Measurements from ENCODE around the gene FRRS1.
A peak's percentile ranks its signal among the peaks of the same experiment; 100 is the strongest.
"Not testable (repeated sequence)": the region's sequence is repeated elsewhere in the genome, so short reads cannot be mapped to it uniquely, and the experiment has no call there.

The FRRS1 gene

GRCh38 chr1:99759518-99760160 is 6.8 kb downstream of the FRRS1 start:
- no peak for DNase-seq (ENCODE audit: low read depth)
- no peak overlapping the region for H3K4me3 ChIP-seq (ENCODE audit: low read depth, low read length)
- TF ChIP-seq, protein P1, sequence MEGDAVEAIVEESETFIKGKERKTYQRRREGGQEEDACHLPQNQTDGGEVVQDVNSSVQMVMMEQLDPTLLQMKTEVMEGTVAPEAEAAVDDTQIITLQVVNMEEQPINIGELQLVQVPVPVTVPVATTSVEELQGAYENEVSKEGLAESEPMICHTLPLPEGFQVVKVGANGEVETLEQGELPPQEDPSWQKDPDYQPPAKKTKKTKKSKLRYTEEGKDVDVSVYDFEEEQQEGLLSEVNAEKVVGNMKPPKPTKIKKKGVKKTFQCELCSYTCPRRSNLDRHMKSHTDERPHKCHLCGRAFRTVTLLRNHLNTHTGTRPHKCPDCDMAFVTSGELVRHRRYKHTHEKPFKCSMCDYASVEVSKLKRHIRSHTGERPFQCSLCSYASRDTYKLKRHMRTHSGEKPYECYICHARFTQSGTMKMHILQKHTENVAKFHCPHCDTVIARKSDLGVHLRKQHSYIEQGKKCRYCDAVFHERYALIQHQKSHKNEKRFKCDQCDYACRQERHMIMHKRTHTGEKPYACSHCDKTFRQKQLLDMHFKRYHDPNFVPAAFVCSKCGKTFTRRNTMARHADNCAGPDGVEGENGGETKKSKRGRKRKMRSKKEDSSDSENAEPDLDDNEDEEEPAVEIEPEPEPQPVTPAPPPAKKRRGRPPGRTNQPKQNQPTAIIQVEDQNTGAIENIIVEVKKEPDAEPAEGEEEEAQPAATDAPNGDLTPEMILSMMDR (IDR thresholded peaks at IDR 0.05; ENCODE audit: low read depth, low read length, missing control alignments): no peak

- not testable (repeated sequence) for H3K4me3 ChIP-seq (ENCODE audit: low read depth, low read length); DNase-seq (ENCODE audit: low read depth)
These were observed 7.5 kb downstream of the FRRS1 start for GRCh38 chr1:99758686-99759517.

GRCh38 chr1:99758073-99758511 is 8.3 kb downstream of the FRRS1 start:
- peak overlapping the region; percentile 21; the same call in 1 of the 2 replicates for H3K4me3 ChIP-seq (ENCODE audit: low read depth, low read length)
- DNase-seq (ENCODE audit: low read depth): no peak
- TF ChIP-seq, protein P1 (IDR thresholded peaks at IDR 0.05; ENCODE audit: low read depth, low read length, missing control alignments): no peak

DNA sequence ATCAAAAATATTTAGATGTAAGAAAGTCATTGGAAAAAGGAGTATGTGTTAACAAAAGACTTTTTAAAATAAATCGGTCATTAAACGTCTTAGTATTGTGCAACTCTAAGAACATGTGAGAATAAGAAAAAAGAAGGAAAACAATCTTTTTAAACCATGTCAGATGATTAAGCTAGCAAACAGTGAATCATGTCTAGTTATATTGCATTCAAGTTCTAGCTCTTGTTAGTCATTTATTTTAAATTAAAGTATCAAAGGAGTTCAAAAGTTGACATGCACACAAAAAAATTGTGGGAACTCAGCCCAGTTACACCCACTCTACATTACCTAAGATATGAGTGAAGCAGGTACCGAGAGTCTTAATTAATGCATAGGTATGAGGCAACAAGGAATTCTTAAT is 9.8 kb downstream of the FRRS1 start:
- no peak for DNase-seq (ENCODE audit: low read depth)
- TF ChIP-seq, protein P1 (IDR thresholded peaks at IDR 0.05; ENCODE audit: low read depth, low read length, missing control alignments): no peak
- no peak overlapping the region for H3K4me3 ChIP-seq (ENCODE audit: low read depth, low read length)

DNA sequence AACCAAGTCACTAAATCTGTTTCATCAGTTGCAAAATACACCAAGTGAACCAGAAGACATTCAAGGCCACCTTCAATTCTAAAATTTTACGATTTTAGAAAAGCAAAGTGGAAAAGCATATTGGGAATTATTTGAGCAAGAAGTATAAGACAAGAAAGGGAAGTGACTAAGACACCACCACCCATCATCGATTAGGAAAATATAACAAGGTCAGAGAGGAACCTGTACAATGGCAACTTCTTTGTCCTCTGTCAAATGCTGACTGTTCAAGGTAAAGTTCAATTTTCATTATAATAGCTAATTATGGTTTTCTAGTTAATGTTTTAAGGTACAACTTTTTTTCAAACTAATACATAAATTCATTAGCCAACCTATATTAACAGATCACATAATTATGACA is 10.8 kb downstream of the FRRS1 start:
- TF ChIP-seq, protein P1 (IDR thresholded peaks at IDR 0.05; ENCODE audit: low read depth, low read length, missing control alignments): no peak
- no peak overlapping the region for H3K4me3 ChIP-seq (ENCODE audit: low read depth, low read length)
- DNase-seq (ENCODE audit: low read depth): no peak

GRCh38 chr1:99754697-99755096 is 11.7 kb downstream of the FRRS1 start:
- H3K4me3 ChIP-seq (ENCODE audit: low read depth, low read length): no peak overlapping the region
- TF ChIP-seq, protein P1 (IDR thresholded peaks at IDR 0.05; ENCODE audit: low read depth, low read length, missing control alignments): no peak
- no peak for DNase-seq (ENCODE audit: low read depth)

DNA sequence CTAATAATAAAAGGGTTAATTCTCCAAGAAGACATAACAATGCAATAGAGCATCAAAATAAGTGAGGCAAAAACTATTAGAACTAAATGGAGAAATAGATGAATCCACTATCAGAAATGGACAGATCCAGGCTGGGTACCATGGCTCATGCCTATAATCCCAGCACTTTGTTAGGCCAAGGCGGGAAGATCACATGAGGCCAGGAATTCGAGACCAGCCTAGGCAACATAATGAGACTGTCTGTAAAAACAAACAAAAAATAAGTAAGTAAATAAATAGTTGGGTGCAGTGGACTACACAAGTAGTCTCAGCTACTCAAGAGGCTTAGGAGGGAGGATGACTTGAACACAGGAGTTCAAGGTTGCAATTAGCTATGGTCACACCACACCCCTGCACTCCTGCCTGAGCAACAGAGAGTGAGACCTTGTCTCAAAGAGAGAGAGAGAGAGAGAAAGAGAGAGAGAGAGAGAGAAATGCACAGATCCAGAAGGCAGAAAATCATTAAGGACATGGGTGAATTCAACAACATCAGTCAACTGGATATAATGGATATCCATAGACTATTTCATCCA is 12.3 kb downstream of the FRRS1 start:
- no peak overlapping the region for H3K4me3 ChIP-seq (ENCODE audit: low read depth, low read length)
- no peak for DNase-seq (ENCODE audit: low read depth)
- TF ChIP-seq, protein P1 (IDR thresholded peaks at IDR 0.05; ENCODE audit: low read depth, low read length, missing control alignments): no peak
